MM.1S (cell line): ENCODE data around the gene SERPINA4.
"Not testable (repeated sequence)": the region's sequence is repeated elsewhere in the genome, so short reads cannot be mapped to it uniquely, and the experiment has no call there.

Experiments
- DNase-seq: peaks from one replicate; pipeline ENCODE4 v3.0.0-alpha.2; 2015
- H2AFZ ChIP-seq: fragments of 300-600 bp; sonication (generic); 2 replicates; pipeline ENCODE4 v1.6.0; 2016; ENCODE audit warnings: antibody characterized with exemption, low read length
- H3F3A ChIP-seq: fragments of 300-600 bp; sonication (generic); 2 replicates; pipeline ENCODE4 v1.6.1; 2016; ENCODE audit warnings: mild to moderate bottlenecking, antibody characterized with exemption, low read length, moderate library complexity, mixed read lengths; ENCODE audit not compliant: insufficient read depth
- H3K27ac ChIP-seq: fragments of 300-600 bp; sonication (generic); 2 replicates; pipeline ENCODE4 v1.5.1; 2016; ENCODE audit warnings: mild to moderate bottlenecking, low read length
- H3K27me3 ChIP-seq: fragments of 300-600 bp; sonication (generic); replicated peaks from 2 replicates; pipeline ENCODE4 v1.6.0; 2016; ENCODE audit warnings: low read length; ENCODE audit not compliant: insufficient read depth
- H3K36me3 ChIP-seq: fragments of 300-600 bp; sonication (generic); replicated peaks from 2 replicates; pipeline ENCODE4 v1.6.1; 2016; ENCODE audit warnings: mild to moderate bottlenecking, low read length, mixed read lengths; ENCODE audit not compliant: insufficient read depth
- H3K4me1 ChIP-seq: fragments of 300-600 bp; sonication (generic); 2 replicates; pipeline ENCODE4 v1.6.1; 2016; ENCODE audit warnings: low read length, mixed read lengths
- H3K4me2 ChIP-seq: fragments of 300-600 bp; sonication (generic); 2 replicates; pipeline ENCODE4 v1.6.0; 2016; ENCODE audit warnings: low read depth, low read length
- H3K4me3 ChIP-seq: fragments of 300-600 bp; sonication (generic); 2 replicates; pipeline ENCODE4 v1.5.1; 2016; ENCODE audit warnings: low read length, mixed read lengths
- H3K79me2 ChIP-seq: fragments of 300-600 bp; sonication (generic); 2 replicates; pipeline ENCODE4 v1.6.1; 2016; ENCODE audit warnings: mixed run types, low read length, mixed read lengths
- H3K9ac ChIP-seq: fragments of 300-600 bp; sonication (generic); 2 replicates; pipeline ENCODE4 v1.6.1; 2016; ENCODE audit warnings: low read length, mixed read lengths
- H3K9me2 ChIP-seq: fragments of 300-600 bp; sonication (generic); replicated peaks from 2 replicates; pipeline ENCODE4 v1.6.1; 2016; ENCODE audit warnings: mild to moderate bottlenecking, low read length, mixed read lengths; ENCODE audit not compliant: insufficient read depth
- H3K9me3 ChIP-seq: fragments of 300-600 bp; sonication (generic); replicated peaks from 2 replicates; pipeline ENCODE4 v1.6.1; 2016; ENCODE audit warnings: mild to moderate bottlenecking, low read length, mixed read lengths; ENCODE audit not compliant: insufficient read depth
- H4K20me1 ChIP-seq: fragments of 300-600 bp; sonication (generic); 2 replicates; pipeline ENCODE4 v1.6.1; 2016; ENCODE audit warnings: mild to moderate bottlenecking, low read length, moderate library complexity, mixed read lengths; ENCODE audit not compliant: insufficient read depth
- CTCF ChIP-seq: fragments of 300-600 bp; sonication (generic); IDR thresholded peaks from 2 replicates; pipeline ENCODE4 v1.5.1; 2016; ENCODE audit warnings: antibody characterized with exemption, low read length, mixed read lengths
- EZH2 ChIP-seq: fragments of 300-600 bp; sonication (generic); optimal IDR thresholded peaks from 2 replicates; pipeline ENCODE3; 2017; ENCODE audit warnings: low read depth, mild to moderate bottlenecking, antibody characterized with exemption, low read length, mixed read lengths
- EZH2phosphoT487 ChIP-seq: fragments of 300-600 bp; sonication (generic); IDR thresholded peaks from 2 replicates; pipeline ENCODE4 v1.6.1; 2018; ENCODE audit warnings: antibody characterized with exemption, low read length

The SERPINA4 gene

GRCh38 chr14:94602722-94603121 lies 41.5 kb downstream of the SERPINA4 start:
- no peaks in the 10 kb centered on the region for H4K20me1 ChIP-seq
- H3K9ac ChIP-seq = no peak overlapping the region
- no peak overlapping the region for H3K4me2 ChIP-seq
- H3K79me2 ChIP-seq = no peaks in the 10 kb centered on the region
- no peak overlapping the region for H3K4me3 ChIP-seq
- no peaks in the 10 kb centered on the region for H3K4me1 ChIP-seq
- no peak for DNase-seq
- no peak overlapping the region for H3K27ac ChIP-seq
- H2AFZ ChIP-seq = no peak overlapping the region
- H3F3A ChIP-seq = no peaks in the 10 kb centered on the region
- TF ChIP-seq CTCF = no peak
- no peak for TF ChIP-seq EZH2
- no peak for TF ChIP-seq EZH2phosphoT487
- H3K9me2 ChIP-seq = no peaks in the 10 kb centered on the region
- H3K9me3 ChIP-seq = no peaks in the 10 kb centered on the region
- H3K36me3 ChIP-seq = no peaks in the 10 kb centered on the region
- H3K27me3 ChIP-seq = no peaks in the 10 kb centered on the region

GRCh38 chr14:94605361-94605760 lies 44.1 kb downstream of the SERPINA4 start:
- H3F3A ChIP-seq = no peaks in the 10 kb centered on the region
- no peaks in the 10 kb centered on the region for H3K9me2 ChIP-seq
- no peak overlapping the region for H3K4me3 ChIP-seq
- H2AFZ ChIP-seq = no peak overlapping the region
- H3K9ac ChIP-seq = no peak overlapping the region
- H3K79me2 ChIP-seq = no peaks in the 10 kb centered on the region
- no peaks in the 10 kb centered on the region for H4K20me1 ChIP-seq
- H3K27ac ChIP-seq = no peak overlapping the region
- H3K4me2 ChIP-seq = no peak overlapping the region
- H3K36me3 ChIP-seq = no peaks in the 10 kb centered on the region
- H3K4me1 ChIP-seq = no peaks in the 10 kb centered on the region
- no peaks in the 10 kb centered on the region for H3K9me3 ChIP-seq
- DNase-seq = no peak
- TF ChIP-seq EZH2 (no peak), CTCF (no peak), EZH2phosphoT487 (no peak)
- no peaks in the 10 kb centered on the region for H3K27me3 ChIP-seq

- not testable (repeated sequence) for H3K36me3 ChIP-seq, H3F3A ChIP-seq, H3K4me1 ChIP-seq, H3K4me3 ChIP-seq, H3K4me2 ChIP-seq, H3K79me2 ChIP-seq, H3K27ac ChIP-seq, H3K27me3 ChIP-seq, H4K20me1 ChIP-seq, H3K9ac ChIP-seq, H3K9me2 ChIP-seq, H3K9me3 ChIP-seq, H2AFZ ChIP-seq, DNase-seq
Observed at GRCh38 chr14:94608966-94609365, 47.7 kb downstream of the SERPINA4 start.

GRCh38 chr14:94611179-94611578 lies 49.9 kb downstream of the SERPINA4 start:
- no peak for DNase-seq
- Histone ChIP-seq H3F3A (no peaks in the 10 kb centered on the region), H3K9me2 (no peaks in the 10 kb centered on the region), H3K4me2 (no peak overlapping the region), H3K4me3 (no peak overlapping the region), H4K20me1 (no peaks in the 10 kb centered on the region), H3K79me2 (no peaks in the 10 kb centered on the region), H3K27me3 (no peaks in the 10 kb centered on the region), H3K9me3 (no peaks in the 10 kb centered on the region), H3K9ac (no peak overlapping the region), H3K36me3 (no peaks in the 10 kb centered on the region), H2AFZ (no peak overlapping the region), H3K4me1 (no peaks in the 10 kb centered on the region), H3K27ac (no peak overlapping the region)
- no peak for TF ChIP-seq CTCF
- no peak for TF ChIP-seq EZH2
- TF ChIP-seq EZH2phosphoT487 = no peak
